CD4-positive, alpha-beta T cell treated with Interleukin-15 for 4 hours (primary cell): ENCODE data around the gene CMTM7.
A peak's percentile ranks its signal among the peaks of the same experiment; 100 is the strongest.

Experiments
- DNase-seq: peaks from one replicate; pipeline ENCODE4 v3.0.0-alpha.2; 2020; ENCODE audit warnings: low spot score

Gene CMTM7

DNA sequence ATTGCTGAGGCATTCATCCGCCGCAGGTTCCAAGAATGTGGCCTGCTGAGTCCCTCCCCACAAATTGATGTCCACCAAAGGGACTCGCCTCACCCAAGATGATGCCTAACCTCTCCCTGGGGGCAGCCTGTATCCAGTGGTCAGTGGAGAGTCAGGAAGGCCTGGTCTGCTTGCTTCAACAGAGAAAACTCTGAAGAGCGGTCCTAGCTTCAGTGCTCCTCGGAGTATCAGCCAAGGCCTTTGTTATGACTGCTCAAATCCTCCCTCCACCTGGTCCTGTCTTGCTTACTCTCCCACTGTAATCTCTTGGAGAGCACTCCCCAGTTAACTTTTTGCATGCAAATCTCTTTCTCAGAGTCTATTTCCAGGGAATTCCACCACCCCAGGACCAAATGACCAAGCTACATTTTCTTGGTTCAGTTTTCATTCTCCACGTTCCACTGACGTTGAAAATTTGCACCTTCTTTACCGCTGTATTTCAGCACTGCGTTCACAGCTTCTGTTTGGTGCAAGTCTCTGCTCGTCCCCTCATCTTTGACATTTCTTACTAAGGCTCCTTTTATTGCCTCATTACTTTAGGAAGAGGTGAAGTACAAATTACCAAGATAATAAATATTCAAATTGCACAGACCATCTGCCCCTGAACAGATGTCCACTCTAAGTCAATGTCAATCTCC lies 22.3 kb downstream of the CMTM7 start:
- no peak for DNase-seq

DNA sequence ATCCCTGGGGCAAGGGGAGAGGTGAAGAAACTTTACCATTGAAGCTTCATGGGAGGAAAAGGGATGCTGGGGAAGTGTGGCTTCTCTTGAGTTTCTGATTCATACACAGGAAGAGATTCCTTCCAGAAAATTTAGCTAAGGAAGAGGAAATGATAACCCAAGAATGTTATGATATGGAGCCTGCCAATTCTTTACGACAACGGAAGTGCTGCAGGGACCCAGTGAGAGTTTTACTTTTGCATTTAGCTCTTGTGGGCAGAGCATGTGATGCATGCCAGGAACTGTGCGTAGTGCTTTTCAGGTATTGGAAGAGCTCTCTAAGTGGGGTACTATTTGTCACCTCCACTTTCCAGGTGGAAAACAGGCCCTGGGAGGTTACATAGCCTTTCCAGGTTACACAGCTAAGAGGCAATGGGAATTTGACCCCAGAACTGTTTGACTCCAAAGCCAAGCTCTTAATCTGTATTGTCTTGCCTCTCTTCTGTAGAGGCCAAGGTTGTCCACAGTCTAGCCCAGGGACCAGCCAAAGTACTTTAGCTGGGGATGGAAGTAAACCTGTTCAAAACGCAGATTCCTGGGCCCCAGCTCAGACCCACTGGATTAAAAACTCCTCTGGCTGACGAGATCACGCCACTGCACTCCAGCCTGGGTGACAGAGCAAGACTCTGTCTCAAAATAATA lies 23.0 kb downstream of the CMTM7 start:
- DNase-seq: peak; percentile 52

- no peak for DNase-seq
These were observed 28.1 kb downstream of the CMTM7 start for GRCh38 chr3:32419742-32420125.

- peak; percentile 38 for DNase-seq
These were observed 28.7 kb downstream of the CMTM7 start for GRCh38 chr3:32420126-32421038.

GRCh38 chr3:32421185-32421584 lies 29.5 kb downstream of the CMTM7 start:
- no peak for DNase-seq

GRCh38 chr3:32421991-32422859 lies 30.6 kb downstream of the CMTM7 start:
- DNase-seq: no peak

DNA sequence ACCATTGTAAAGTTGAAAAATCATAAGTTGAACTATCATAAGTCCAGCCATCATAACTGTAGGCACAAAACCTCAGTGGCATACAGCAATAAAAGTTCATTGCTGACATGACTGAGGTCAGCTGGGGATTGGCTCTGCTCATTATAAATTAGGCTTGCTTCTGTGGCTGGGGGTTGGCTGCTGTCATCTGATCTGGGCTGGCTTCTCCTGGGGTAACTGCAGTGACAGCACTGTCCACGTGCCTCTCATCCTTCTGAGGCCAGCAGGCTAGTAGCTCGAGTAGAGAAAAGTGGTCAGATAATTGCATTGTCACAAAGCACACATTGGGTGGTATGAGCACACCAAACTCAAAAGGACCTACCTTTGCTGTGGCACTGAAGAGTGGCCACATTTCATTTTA lies 31.3 kb downstream of the CMTM7 start:
- no peak for DNase-seq

- DNase-seq: no peak
These were observed 31.9 kb downstream of the CMTM7 start for GRCh38 chr3:32423534-32423933.

DNA sequence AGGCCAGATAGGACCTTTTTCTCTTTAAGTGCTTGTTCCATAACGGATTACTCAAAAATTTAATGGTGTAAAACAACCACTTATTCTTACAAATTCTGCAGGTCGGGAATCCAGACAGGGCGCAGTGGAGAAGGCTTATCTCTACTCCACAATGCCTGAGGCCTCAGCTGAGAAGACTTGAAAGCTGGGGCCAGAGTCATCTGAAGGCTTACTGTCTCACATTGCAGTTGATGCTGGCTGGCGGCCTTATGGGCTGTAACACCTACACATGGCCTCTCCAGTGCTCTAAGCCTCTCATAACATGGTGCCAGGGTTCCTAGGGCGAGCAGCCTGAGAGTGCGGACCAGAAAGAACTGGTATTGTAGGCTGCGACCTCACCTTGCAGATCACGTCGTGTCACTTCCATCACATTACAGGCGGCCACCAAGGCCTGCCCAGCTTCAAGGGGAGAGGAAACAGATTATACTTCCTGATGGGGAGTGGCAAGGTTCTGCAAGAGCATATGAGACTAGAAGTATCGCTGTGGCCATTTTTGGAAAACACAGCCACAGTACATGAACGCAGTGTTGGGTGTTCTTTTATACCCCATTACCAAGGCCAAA lies 32.4 kb downstream of the CMTM7 start:
- DNase-seq: peak; percentile 41

- no peak for DNase-seq
These were observed 33.1 kb downstream of the CMTM7 start for GRCh38 chr3:32424581-32425250.

DNA sequence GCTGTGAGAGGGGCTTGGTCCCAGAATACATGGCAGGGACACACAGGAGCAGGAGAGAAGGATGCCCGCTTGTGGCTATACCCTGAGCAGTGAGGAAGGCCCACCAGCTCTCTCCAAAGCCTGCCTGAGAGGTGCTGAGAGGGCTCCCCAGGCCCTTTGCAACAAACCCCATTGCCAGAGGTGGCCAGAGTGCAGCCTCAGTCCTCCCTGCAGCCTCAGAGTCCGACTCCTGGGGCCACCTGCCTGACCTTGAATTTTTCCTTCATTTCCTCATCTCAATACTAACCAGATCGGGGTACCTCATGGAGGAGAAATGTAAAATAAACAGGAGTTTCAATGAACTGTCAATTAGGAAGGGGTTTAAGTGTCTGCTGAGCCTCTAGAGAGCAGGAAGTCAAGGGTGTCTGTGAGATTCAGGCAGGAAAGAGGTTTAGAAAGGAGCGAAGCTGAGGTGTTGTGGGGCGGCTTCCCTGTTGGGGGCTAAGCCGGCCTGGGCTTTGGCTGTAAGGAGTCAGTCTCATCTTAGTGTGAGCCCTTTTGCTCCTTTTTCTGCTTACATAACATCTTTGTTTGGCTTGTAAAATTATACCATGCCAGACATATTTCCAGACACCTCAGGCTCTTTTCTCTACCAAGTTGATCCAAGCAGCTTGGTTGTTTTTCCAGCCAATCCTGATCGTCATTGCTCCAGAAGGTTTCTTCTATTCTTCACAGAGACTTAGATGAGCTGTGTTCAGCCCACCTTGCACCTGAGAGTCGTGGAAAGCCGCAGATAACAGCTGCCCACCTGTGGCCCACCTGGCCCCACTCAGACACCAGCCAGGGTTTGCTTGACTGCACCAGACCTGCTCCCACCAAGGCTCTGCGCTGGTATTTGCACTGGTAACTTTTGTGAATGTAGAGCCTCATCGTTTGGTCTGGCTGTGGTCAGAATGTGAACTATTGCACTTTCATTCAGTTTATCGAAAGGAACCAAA lies 36.7 kb downstream of the CMTM7 start:
- DNase-seq: peak; percentile 56

DNA sequence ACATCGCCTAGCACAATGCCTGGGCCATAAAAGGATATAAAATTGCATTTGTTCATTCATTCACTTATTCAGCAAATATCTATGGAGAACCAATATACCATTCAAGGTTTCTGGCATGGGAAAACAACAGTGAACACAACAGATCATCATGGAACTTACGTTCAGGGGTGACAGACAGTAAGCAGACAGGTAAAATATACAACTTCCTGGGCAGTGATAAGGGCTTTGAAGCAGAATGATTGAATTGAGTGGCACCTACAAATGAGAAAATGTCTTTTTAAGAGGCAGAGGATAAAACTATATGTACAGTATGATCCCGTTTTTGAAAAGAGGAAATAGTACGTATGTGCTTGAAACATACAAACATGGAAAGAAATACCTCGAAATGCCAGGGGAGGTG lies 39.2 kb downstream of the CMTM7 start:
- no peak for DNase-seq

GRCh38 chr3:32431481-32431880 lies 39.8 kb downstream of the CMTM7 start:
- no peak for DNase-seq

- DNase-seq: no peak
These were observed 40.5 kb downstream of the CMTM7 start for GRCh38 chr3:32432045-32432710.

DNA sequence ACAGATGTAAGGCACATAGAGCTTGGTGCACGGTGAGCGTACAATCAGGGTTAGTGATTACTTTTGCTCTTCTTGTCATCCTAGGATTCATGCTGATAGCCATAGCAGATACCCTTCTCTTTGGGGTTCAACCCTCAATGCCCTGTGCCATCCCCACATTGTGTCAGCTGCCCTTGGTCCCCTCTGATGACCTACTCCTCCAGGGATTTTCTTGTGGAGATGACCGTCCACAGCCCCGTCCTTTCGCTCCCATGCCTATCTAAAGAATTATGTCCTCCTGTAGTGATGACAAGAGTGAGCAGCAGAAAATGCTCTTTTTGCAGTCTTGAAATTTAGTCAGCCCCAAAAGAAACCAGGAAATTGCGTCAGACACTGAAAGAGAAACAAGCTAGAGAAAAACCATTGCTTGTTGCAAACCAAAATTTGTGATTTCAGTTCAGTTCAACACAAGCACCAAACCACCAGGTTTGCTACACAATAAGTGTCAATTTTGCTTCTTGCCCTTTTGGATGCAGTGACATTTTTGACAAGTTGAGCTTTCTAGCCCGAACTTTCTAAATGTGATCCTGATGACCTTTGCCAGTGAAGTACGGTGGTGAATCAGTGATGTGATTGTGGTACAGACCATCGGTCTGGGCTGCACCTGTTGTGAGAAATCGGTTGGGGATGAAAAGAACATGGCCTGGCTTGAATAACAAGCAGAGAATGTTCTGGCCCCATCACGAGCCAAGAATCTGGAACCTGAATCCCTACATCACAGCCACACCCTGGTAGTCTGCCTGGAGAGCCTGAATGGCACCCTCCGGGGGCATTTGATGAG lies 41.3 kb downstream of the CMTM7 start:
- peak; percentile 68 for DNase-seq

- no peak for DNase-seq
These were observed 42.6 kb downstream of the CMTM7 start for GRCh38 chr3:32434206-32434605.

- peak; percentile 35 for DNase-seq
These were observed 44.5 kb downstream of the CMTM7 start for GRCh38 chr3:32435911-32436815.
